ENCODE data around the gene TEX36. TPM values are rescaled to one million over a fixed set of nuclear protein-coding genes. Genes with fewer than 3 reads are reported as not detected.

TEX36 gene
- total RNA-seq, 4 donors from 2014 or later = not detected

DNA sequence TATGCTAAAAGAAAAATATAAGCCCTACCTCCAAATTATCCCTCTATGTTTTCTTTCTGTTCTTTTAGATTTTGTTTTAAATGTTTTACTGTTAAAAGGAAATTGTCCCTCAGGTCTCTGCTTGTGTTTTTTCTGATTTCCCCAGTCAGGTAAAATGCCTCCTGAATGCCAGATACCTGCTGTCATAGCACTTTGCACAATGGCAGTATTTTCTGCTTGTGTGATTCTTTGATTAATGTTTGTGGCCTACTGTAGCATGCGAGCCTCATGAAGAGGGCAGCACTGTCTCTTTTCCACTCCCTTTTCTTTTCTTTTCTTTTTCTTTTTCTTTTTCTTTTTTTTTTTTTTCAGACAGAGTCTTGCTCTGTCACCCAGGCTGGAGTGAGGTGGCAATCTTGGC, 71.2 kb downstream of the TEX36 start:
- TF ChIP-seq, protein P1, sequence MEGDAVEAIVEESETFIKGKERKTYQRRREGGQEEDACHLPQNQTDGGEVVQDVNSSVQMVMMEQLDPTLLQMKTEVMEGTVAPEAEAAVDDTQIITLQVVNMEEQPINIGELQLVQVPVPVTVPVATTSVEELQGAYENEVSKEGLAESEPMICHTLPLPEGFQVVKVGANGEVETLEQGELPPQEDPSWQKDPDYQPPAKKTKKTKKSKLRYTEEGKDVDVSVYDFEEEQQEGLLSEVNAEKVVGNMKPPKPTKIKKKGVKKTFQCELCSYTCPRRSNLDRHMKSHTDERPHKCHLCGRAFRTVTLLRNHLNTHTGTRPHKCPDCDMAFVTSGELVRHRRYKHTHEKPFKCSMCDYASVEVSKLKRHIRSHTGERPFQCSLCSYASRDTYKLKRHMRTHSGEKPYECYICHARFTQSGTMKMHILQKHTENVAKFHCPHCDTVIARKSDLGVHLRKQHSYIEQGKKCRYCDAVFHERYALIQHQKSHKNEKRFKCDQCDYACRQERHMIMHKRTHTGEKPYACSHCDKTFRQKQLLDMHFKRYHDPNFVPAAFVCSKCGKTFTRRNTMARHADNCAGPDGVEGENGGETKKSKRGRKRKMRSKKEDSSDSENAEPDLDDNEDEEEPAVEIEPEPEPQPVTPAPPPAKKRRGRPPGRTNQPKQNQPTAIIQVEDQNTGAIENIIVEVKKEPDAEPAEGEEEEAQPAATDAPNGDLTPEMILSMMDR (IDR thresholded peaks at IDR 0.05; ENCODE audit: low read depth) = no peak

DNA sequence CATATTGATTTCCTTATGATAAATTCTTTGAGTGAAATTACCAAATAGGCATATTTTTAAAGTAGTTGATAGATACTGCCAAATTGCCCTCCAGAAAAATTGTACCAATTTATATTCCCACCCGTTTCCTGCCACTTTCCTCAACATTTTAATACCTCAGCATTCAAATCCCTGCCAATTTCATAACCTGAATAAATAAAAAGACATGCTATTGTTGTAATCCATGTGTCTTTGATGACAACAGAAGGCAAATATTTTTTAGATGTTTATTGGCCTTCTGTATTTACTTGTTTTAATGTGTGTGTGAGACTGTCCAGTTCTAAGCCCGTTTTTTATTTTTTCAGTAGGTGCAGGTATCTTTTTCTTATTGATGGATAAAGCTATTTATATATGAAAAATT, 71.7 kb downstream of the TEX36 start:
- TF ChIP-seq, protein P1 (IDR thresholded peaks at IDR 0.05; ENCODE audit: low read depth) = no peak

DNA sequence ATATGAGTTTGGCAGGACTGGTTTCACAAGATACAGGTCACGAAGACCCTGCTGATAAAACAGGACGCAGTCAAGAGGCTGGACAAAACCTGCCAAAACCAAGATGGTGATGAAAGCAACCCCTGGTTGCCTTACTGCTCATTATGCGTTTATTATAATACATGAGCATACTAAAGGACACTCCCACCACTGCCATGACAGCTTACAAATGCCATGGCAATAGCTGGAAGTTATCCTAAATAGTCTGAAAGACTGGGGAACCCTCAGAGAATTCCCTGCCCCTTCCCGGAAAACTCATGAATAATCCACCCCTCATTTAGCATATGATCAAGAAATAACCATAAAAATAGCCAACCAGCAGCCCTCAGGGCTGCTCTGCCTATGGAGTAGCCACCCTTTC, 73.1 kb downstream of the TEX36 start:
- TF ChIP-seq, protein P1 (IDR thresholded peaks at IDR 0.05; ENCODE audit: low read depth) = no peak

DNA sequence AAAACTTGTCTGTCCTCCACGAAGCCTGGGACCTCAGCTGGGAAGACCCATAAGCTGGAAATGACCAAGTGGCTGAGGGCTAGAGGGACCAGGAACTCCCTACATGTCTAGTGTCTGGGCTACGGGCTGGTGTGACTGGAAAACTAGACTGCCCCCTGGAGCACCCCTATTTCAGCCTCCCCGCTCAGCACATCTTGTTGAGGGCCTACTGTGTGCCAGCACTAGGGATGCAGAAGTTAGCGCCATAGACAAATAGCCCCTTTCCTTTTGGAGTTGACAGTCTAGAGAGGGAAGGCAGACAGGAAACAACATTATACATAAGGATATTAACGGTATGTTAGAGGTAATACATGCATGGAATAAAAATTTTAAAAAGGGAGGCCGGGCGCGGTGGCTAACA, 74.5 kb downstream of the TEX36 start:
- TF ChIP-seq, protein P1 (IDR thresholded peaks at IDR 0.05; ENCODE audit: low read depth) = no peak

DNA sequence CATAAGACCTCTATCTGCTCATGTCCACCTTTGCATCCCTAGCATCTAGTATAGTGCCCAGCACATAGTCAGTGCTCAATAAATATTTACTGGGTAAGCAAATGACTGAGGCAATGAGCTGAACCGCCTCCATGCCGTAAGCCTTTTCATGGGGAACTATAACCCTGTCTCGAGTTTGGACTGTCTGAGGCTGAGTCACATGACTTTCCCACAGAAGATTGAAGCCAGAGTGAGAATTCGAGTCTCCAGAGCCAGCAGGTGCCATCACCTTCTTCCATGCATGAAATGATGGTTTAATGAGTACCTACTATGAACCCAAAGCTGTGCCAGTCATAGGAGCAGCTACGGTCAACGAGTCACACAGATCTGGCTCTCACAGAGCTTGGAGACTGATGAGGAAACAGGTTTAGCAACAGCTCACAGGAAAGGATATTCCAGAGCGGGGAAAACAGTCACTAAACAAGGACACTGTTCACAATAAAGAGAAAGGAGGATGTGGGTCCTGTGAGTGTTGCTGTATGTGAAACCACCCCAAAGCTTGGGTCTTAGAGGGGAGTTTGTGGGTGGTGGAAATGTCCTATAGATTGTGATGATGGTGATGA, 75.2 kb downstream of the TEX36 start:
- TF ChIP-seq, protein P1 (IDR thresholded peaks at IDR 0.05; ENCODE audit: low read depth) = no peak

DNA sequence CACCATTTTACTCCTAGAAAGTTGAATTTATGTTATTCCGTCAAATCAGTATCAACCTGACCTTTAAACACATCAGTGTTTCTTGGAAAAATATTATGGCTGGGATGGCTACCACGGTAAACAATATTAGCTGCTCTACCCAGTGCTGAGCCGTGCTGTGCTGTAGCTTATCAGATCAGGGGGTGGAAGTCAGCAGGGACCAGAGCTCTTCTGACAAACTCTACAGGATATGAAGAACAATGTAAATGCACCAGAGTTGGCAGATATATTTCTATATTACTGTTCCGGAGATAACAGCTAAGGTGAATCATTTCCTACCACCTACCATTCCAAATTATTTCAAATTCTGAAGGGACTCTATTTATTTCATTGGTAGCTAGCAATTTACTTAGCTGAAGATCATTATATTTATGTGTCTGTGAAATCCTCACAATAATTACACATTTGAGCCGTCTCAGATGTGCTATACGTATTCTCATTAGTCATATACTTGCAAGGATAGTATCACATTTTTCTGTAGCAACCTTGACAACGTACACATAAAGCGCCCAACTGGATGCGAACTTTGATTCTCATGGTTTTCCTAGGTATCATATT, 76.5 kb downstream of the TEX36 start:
- TF ChIP-seq, protein P1 (IDR thresholded peaks at IDR 0.05; ENCODE audit: low read depth) = no peak

Other genes with a start within 250 kb of the TEX36 start
- gene EDRF1, start 36.5 kb upstream of the TEX36 start, total RNA-seq = 10 to 100 TPM; 19.2 to 30.1 (median 24.9) TPM
- under 1 TPM in 1 of 4 donors, not detected in 3; 0.51 TPM for gene MMP21, start 92.7 kb upstream of the TEX36 start, total RNA-seq
- gene UROS, start 140.1 kb upstream of the TEX36 start, total RNA-seq = 10 to 100 TPM; 26.2 to 48.8 (median 46.6) TPM
- gene BCCIP, start 140.4 kb upstream of the TEX36 start, total RNA-seq = 10 to 100 TPM; 33.7 to 82.5 (median 45.9) TPM
- 10 to 100 TPM; 21.1 to 37.9 (median 21.8) TPM for gene DHX32, start 198.1 kb upstream of the TEX36 start, total RNA-seq
- 1 to 10 TPM in 3 of 4 donors, under 1 TPM in 1; 0.44 to 4.6 (median 2.2) TPM for gene FANK1, start 213.4 kb upstream of the TEX36 start, total RNA-seq

All from subcutaneous adipose tissue (tissue), 4 donors.